IPS-15b (cell line): Measurements from ENCODE around the gene PUSL1.
A peak's percentile ranks its signal among the peaks of the same experiment; 100 is the strongest.

Experiments
- H3K27me3 ChIP-seq: one replicate; pipeline ENCODE4 v1.6.1; 2013; ENCODE audit warnings: low read length; ENCODE audit not compliant: control insufficient read depth, insufficient read depth
- H3K36me3 ChIP-seq: one replicate; pipeline ENCODE4 v1.6.1; 2013; ENCODE audit warnings: low read length; ENCODE audit not compliant: control insufficient read depth, insufficient read depth
- H3K4me1 ChIP-seq: one replicate; pipeline ENCODE4 v1.6.1; 2013; ENCODE audit warnings: mild to moderate bottlenecking, low read length; ENCODE audit not compliant: control insufficient read depth, insufficient read depth
- H3K4me3 ChIP-seq: one replicate; pipeline ENCODE4 v1.5.1; 2013; ENCODE audit warnings: low read depth, low read length
- H3K9ac ChIP-seq: one replicate; pipeline ENCODE4 v1.6.1; 2013; ENCODE audit warnings: low read depth, mild to moderate bottlenecking, low read length
- H3K9me3 ChIP-seq: one replicate; pipeline ENCODE4 v1.6.1; 2013; ENCODE audit warnings: mild to moderate bottlenecking, low read length; ENCODE audit not compliant: control insufficient read depth, insufficient read depth

Gene PUSL1

DNA sequence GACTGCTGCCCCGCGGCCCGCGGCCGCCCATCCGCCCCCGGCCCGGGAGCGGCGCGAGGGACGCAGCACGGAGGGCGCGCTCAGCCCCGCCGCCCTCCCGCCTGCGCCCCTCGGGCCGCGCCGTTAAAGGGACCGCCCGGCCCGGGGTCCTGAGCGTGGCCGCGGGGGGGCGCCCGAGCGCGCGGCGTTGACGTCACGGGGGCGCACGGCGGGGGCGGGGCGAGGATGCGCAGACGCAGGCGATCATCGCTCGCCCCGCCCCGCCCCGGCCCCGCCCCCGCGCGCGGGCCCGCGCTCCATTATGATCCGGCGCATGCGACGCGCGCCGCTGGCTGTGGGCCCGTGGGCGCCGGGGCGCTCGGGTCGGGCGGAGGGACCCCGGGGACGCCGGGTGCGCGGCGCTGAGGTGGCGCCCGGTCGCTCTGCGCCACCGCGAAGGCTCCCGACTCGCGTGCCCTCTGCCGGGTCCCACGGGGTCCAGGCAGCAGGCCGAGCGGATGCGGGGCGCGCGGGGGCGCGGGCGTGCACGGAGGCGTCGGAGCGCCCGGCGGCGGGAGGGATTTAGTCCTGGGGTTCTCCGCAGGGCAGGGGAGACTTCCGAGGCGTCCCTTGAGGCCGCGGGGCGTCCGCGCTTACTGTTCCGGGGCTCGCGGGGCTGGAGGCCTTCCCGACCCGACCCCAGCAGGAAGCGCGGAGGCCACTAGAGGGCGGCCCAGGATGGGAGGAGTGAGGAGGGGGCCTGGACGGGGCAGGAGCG is 41.0 kb downstream of the PUSL1 start, which contains the start of gene DVL1:
DVL1 (minus strand) TSS at position 163 of the 757 bp plus-strand sequence. CDS start 353 bp downstream, outside the sequence.
- H3K4me3 ChIP-seq = peak within 1 kb of the TSS; percentile 67
- peaks cover 2% of the 10 kb centered on the region for H3K4me1 ChIP-seq
- H3K36me3 ChIP-seq = no peaks in the 10 kb centered on the region
- no peaks in the 10 kb centered on the region for H3K27me3 ChIP-seq
- H3K9ac ChIP-seq = peak within 1 kb of the TSS; percentile 73
- H3K9me3 ChIP-seq = no peaks in the 10 kb centered on the region

DNA sequence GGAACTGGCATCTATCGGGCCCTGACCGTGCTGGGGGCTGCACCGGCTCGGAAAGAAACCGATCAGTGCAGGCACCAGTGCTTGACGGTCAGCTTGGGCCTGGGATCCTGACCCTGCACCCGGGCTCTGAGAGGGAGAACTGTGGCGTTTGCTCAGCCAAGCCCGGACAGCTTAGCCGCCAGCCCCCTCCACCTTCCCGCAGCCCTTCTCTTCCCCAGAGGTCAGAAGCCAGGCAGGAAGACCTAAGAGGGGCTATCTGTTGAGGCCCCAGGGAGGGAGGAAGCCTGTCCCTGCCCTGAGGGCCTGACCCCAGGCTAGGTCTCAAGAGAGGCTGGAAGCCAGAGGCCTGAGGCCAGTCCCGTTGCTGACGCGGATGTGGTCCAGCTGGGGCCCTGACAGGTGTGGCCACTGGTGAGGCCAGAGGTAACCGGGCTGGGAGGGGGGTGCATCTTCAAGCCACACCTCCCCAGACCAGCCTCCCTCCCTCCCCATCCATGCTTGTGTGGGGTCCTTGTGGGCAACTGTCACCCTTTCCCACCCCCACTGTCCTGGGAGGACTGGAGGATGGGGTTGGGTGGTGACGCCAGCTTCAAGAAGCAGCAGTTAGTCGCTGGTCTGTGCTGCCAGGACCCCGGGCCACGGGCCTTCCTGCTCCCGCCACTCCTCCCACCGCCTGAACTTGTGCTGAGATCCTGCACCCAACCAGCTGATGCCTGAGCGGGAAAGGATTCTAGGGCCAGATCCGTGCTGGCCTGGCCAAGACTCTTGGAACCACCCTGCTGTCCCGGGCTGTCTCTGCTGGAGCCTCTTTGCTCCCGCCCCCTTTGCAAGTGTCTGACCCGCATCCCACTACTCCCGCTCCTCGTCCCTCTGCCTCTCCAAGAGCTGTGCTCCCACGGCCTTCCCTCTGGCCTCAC is 43.4 kb downstream of the PUSL1 start:
- H3K4me3 ChIP-seq = peak overlapping the region; percentile 30
- no peaks in the 10 kb centered on the region for H3K9me3 ChIP-seq
- peaks cover 2% of the 10 kb centered on the region for H3K27me3 ChIP-seq
- H3K9ac ChIP-seq = no peak overlapping the region
- peaks cover 2% of the 10 kb centered on the region for H3K4me1 ChIP-seq
- H3K36me3 ChIP-seq = no peaks in the 10 kb centered on the region

DNA sequence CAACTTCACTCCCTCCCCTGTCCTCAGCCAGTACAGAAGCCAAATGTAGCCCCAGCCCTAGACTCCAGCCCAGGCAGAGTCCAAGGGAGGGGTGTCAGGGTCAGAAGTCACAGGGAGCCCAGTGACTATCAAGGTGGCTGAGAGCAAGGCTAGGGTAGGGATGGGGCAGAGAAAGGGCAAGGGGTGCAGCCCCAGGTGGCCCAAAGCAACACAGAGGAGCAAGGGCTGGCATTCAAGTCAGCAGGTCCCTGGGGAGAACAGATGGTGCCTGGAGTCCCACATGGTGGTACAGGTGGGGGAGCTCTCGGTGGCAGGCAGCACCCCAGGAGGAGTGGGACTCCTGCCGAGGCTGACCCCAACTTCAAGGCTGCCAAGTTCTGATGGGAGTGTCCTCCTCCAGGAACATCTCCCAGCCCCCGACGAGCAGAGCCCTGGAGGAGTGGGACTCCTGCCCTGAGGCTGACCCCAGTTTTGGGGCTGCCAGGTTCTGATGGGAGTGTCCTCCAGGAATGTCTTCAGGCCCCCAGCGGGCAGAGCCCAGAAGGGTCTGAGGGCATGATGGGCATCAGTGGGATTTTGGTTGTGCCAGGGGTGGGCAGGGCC is 44.5 kb downstream of the PUSL1 start:
- no peaks in the 10 kb centered on the region for H3K9me3 ChIP-seq
- no peak overlapping the region for H3K9ac ChIP-seq
- no peaks in the 10 kb centered on the region for H3K36me3 ChIP-seq
- peaks cover 5% of the 10 kb centered on the region for H3K4me1 ChIP-seq
- peaks cover 2% of the 10 kb centered on the region for H3K27me3 ChIP-seq
- H3K4me3 ChIP-seq = no peak overlapping the region

DNA sequence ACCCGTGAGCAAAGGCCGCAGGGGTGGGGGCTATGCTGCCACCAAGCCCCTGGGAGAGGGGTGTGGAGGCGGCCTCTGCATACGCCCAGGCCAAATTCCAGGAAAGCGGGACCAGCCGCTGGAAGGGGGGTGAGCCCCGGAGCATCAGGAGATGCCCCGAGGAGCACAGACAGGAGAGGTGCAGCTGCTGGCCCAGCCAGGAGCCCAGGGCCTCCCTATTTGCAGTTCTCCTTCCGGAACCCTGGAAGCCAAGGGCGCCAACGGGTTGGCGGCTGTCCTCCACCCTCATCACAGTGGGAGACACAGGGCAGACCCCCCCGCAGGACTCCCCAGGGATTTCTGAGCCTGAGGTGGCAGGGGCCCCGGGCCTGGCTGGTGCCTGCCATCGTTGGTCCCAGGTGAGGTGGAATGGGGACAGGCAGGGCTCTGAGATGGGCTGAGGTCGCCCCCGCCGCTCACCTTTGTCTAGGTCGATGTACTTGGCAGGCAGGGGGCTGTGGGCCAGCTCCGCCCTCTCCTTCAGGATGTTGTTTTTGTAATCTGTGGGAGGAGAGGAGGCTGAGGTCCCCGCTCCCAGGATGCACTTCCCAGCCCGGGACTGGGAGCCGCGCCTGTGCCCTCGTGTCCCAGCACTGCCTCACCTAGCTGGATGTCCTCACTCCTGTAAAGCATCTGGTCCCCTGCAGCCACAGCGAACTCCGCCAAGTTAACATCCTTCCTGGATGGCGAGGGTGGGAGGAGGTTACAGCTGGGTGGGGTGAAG is 45.2 kb downstream of the PUSL1 start:
- peak overlapping the region; percentile 43 for H3K4me3 ChIP-seq
- H3K27me3 ChIP-seq = peaks cover 2% of the 10 kb centered on the region
- no peaks in the 10 kb centered on the region for H3K9me3 ChIP-seq
- no peak overlapping the region for H3K9ac ChIP-seq
- no peaks in the 10 kb centered on the region for H3K36me3 ChIP-seq
- peaks cover 3% of the 10 kb centered on the region for H3K4me1 ChIP-seq

DNA sequence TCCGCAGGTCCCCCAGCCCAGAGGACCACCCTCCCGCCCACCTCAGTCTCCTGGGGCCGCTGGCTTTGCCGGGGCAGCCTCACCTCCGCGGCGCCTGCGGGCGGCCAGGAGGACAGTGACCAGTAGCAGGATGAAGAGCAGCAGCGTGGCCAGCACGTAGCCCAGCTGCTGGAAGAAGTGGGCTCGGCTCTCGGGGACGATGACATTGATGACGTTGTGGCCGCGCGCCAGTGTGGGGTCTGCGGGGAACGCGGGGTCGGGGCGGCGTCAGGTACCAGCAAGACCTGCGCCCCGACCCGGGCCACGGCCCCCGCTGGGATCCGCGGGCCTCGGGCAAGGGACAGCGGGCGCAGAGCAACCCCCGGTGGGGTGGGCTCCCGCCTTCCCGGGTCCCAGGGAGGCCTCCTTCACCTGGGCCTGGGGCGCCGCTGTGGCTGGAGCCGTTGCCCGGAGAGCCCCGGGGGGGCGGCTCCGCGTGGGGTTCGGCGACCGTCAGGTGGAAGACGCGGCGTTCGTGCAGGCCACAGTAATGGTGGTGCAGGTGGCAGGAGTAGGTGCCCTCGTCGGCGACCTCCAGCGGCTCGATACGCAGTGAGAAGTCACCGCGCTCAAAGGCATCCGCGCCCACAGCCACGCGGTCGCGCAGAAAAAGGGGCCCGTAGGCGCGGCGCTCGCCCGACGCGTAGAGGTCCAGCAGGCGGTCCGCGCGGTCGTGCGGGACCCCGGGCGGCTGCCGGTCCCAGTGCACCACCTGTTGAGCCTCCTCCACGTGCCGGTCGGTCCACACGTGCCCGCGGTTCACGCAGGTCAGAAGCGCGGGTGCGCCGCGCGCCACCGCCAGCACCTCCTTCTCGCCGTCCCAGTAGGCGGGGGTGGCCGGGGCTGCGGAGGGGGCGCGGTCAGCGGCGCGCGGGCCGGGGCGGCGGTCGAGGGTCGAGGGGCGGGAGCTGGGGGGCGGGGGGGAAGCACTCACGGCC is 46.2 kb downstream of the PUSL1 start:
- H3K4me1 ChIP-seq = peaks cover 3% of the 10 kb centered on the region
- no peak overlapping the region for H3K9ac ChIP-seq
- no peaks in the 10 kb centered on the region for H3K9me3 ChIP-seq
- H3K27me3 ChIP-seq = peaks cover 2% of the 10 kb centered on the region
- peak overlapping the region; percentile 43 for H3K4me3 ChIP-seq
- H3K36me3 ChIP-seq = no peaks in the 10 kb centered on the region

DNA sequence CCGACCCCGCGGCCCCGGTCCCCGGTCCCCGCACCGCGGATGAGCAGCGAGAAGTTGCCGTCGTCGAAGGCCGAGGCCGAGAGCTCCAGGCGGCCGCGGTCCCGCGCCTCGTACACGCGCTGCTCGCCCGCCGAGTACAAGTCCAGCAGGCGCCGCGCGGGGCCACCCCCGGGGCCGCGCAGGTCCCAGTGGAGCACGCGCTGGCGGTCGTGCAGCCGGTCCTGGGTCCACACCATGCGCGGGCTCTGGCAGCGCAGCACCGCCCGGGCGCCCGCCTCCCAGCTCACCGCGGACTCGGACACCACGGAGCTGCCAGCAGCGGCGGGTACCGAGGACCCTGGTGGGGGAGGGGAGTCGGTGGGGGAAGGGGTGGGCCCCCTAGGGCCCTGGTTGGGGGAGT is 47.0 kb downstream of the PUSL1 start:
- Histone ChIP-seq H3K4me3 (no peak overlapping the region), H3K9me3 (no peaks in the 10 kb centered on the region), H3K9ac (no peak overlapping the region), H3K27me3 (peaks cover 2% of the 10 kb centered on the region), H3K36me3 (no peaks in the 10 kb centered on the region), H3K4me1 (peaks cover 3% of the 10 kb centered on the region)

DNA sequence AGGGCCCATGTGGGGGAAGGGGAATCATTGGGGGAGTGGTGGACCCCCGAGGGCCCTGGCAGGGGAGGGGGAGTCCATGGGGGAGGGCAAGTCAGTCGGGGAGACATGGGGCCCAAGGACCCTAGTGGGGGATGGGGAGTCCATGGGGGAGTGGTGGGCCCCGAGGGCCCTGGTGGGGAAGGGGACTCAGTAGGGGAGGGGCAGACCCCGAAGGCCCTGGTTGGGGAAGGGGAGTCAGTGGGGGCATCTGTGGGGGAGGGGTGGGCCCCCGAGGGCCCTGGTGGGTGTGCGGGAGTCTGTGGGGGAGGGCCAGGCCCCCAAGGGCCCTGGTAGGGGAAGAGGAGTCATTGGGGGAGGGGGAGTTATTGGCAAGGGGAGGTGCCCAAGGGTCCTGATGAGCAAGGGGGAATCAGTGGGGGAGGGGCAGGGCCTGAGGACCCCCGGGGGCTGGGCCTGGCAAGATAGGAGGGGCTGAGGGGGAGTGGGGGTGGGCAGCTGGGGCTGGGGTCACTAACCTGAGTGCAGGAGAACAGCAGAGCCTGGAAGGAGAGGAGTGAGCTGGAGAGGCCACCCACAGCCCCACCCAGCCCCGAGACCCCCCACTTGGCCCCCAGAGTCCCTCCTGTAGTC is 47.9 kb downstream of the PUSL1 start:
- Histone ChIP-seq H3K27me3 (peaks cover 2% of the 10 kb centered on the region), H3K4me1 (peaks cover 3% of the 10 kb centered on the region), H3K4me3 (no peak overlapping the region), H3K9me3 (no peaks in the 10 kb centered on the region), H3K9ac (no peak overlapping the region), H3K36me3 (no peaks in the 10 kb centered on the region)

DNA sequence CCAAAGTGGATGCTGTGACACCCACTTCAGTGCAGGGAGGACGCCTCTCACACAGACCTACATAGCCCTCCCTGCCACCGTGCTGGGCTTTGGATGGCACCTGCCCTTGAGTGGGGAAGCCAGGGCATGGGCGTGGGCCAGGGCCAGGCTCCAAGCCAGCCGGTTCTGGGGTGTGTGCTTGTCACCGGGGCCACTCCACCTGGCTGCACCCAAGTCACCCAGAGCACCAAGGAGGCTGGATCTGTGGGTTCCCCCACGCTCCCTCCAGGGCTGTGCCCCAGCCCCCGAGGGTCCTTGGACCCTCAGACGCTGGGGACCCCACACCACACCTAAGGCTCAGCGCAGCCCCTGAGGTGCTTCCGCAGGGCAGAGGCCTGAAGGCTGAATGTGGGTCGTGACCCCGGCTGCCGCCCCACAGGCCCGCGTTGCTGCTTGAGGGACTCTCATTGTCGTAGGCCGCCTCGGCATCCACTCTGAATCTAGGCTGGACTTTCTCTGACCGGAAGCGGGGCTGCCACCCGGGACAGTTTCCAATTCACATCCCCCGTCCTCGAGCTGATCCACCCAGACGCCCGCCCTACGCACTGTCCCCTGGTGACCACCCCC is 48.5 kb downstream of the PUSL1 start:
- no peaks in the 10 kb centered on the region for H3K36me3 ChIP-seq
- no peaks in the 10 kb centered on the region for H3K9me3 ChIP-seq
- H3K27me3 ChIP-seq = peaks cover 2% of the 10 kb centered on the region
- H3K9ac ChIP-seq = no peak overlapping the region
- H3K4me1 ChIP-seq = peaks cover 3% of the 10 kb centered on the region
- H3K4me3 ChIP-seq = no peak overlapping the region

DNA sequence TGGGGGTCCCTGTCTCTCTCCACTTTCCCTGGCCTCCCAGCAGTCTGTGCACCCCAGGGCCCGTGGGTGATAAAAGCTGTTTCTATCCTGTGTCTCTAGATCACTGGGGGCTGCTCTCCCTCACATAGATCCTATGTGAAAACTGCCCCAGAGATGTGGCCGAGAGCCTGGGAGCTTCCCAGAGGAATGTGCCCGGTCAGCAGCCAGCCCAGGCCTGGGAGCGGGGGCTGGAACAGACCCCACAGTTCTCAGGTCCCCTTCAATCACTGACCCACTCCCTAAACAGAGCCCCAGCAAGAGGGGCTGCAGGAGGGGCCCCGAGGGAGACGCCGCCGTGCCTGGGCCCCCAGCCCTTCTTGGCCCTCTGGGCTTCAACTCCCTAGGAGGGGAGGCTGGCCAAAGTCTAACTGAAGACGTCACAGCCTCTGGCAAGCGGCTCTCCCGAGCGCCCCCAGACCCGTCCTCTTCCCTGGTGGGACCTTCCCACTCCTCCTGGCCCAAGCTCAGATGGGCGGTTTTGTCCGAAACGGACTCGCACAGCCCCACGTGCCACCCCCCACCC is 49.6 kb downstream of the PUSL1 start:
- H3K9me3 ChIP-seq = no peaks in the 10 kb centered on the region
- H3K9ac ChIP-seq = peak overlapping the region; percentile 5
- H3K27me3 ChIP-seq = peaks cover 2% of the 10 kb centered on the region
- H3K4me1 ChIP-seq = peaks cover 5% of the 10 kb centered on the region
- H3K4me3 ChIP-seq = peak overlapping the region; percentile 37
- no peaks in the 10 kb centered on the region for H3K36me3 ChIP-seq
